ENCODE measurements around the gene AVP.
"Not testable (repeated sequence)": the region's sequence is repeated elsewhere in the genome, so short reads cannot be mapped to it uniquely, and the experiment has no call there.

DNA sequence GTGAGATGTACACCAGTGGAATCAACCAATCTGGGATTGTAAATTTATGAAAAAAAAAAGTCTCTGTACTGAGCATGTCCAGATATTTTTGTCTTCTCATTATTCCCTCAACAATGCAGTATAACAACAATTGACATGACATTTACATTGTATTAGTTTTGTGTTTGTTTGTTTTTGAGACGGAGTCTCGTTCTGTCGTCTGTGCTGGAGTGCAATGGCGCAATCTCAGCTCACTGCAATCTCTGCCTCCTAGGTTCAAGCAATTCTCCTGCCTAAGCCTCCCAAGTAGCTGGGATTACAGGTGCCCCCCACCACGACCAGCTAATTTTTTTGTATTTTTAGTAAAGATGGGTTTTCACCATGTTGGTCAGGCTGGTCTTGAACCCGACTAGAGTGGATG is 9.2 kb downstream of the AVP start:
- not testable (repeated sequence) for TF ChIP-seq POLR2AphosphoS5, POLR2A, TAF1 (IDR thresholded peaks at IDR 0.05; ENCODE audit: low read depth, low read length)

All from GM12891 (cell line).